Lung (tissue), 12 donors: ENCODE data around the gene ZNF14. TPM values are rescaled to one million over a fixed set of nuclear protein-coding genes. Genes with fewer than 3 reads are reported as not detected.
"Not testable (repeated sequence)": the region's sequence is repeated elsewhere in the genome, so short reads cannot be mapped to it uniquely, and the experiment has no call there.

Experiments used
- ATAC-seq: fragments of 200-7000 bp; cut with Tn5 transposase; one replicate; pipeline ENCODE4 v1.9.1; 2020; ENCODE audit warnings: moderate number of reproducible peaks; ENCODE audit not compliant: insufficient read depth, low FRiP score
- DNase-seq, 3 donors: peaks; one replicate each; pipeline ENCODE4 v3.0.0-alpha.2; 2013 to 2017
- H3K27ac ChIP-seq, 2 donors: one replicate each; pipeline ENCODE4 v1.5.1; 2013; ENCODE audit warnings: mild to moderate bottlenecking in 2 of 2, moderate library complexity in 2 of 2, control low read depth in 1 of 2, inconsistent platforms in 1 of 2, low read depth in 1 of 2, low read length in 1 of 2
- H3K27me3 ChIP-seq, 3 donors: one replicate each; pipeline ENCODE4 v1.5.1; 2013; ENCODE audit warnings: low read length in 2 of 3; ENCODE audit not compliant: control insufficient read depth in 3 of 3, insufficient read depth in 3 of 3
- H3K36me3 ChIP-seq, 4 donors: one replicate each; pipeline ENCODE4 v1.5.1; 2013; ENCODE audit warnings: low read length in 4 of 4, mild to moderate bottlenecking in 1 of 4, moderate library complexity in 1 of 4; ENCODE audit not compliant: control insufficient read depth in 4 of 4, insufficient read depth in 4 of 4
- H3K4me1 ChIP-seq, 5 donors: one replicate each; pipeline ENCODE4 v1.5.1; 2013; ENCODE audit warnings: low read length in 5 of 5, mild to moderate bottlenecking in 2 of 5, moderate library complexity in 1 of 5; ENCODE audit not compliant: control insufficient read depth in 5 of 5, insufficient read depth in 5 of 5
- H3K4me3 ChIP-seq: one replicate; pipeline ENCODE4 v1.5.1; 2013; ENCODE audit warnings: mild to moderate bottlenecking, control low read depth, moderate library complexity
- H3K9ac ChIP-seq, 2 donors: one replicate each; pipeline ENCODE4 v1.5.1; 2013; ENCODE audit warnings: low read length in 2 of 2, control low read depth in 1 of 2; ENCODE audit not compliant: insufficient read depth in 1 of 2
- H3K9me3 ChIP-seq, 4 donors: one replicate each; pipeline ENCODE4 v1.5.1; 2013; ENCODE audit warnings: low read length in 3 of 4, mild to moderate bottlenecking in 1 of 4, moderate library complexity in 1 of 4; ENCODE audit not compliant: control insufficient read depth in 4 of 4, insufficient read depth in 3 of 4
- WGBS, 2 donors: extraction: QIAGEN DNeasy Blood & Tissue Kit; methylation state at CpG; one replicate each; pipeline ENCODE4 v1.1.7; 2013; 5-methylcytosine and 5-hydroxymethylcytosine counted together
- polyA plus RNA-seq, 2 donors: library from polyadenylated mRNA; stranded (reverse); fragments of 200-250 nt; gene quantifications; one replicate each; pipeline ENCODE4 v1.2.1, GENCODE V29; 2013
- total RNA-seq, 2 donors: library from RNA; depleted of rRNA in 1 of 2; stranded (reverse); fragments of >200 nt in 1 of 2; gene quantifications; one replicate each; pipeline ENCODE4 v1.2.1, GENCODE V29; 2014 to 2021
- TF ChIP-seq, protein P1 (sequence below): IDR thresholded peaks from 2 replicates; pipeline ENCODE4 v1.5.1; 2012; ENCODE audit warnings: mild to moderate bottlenecking; ENCODE audit errors: control extremely low read depth, extremely low read depth
- donor health status: control.
- donor health status: control.
- donor health status: Bipolar disorder and iron deficiency.
- donor health status: healthy.
- donor health status: DM: yes; HTN: yes; CAD: no.

The ZNF14 gene
- total and polyA plus RNA-seq, 4 donors, result 2.6 to 18.1 (median 3.9) TPM

DNA sequence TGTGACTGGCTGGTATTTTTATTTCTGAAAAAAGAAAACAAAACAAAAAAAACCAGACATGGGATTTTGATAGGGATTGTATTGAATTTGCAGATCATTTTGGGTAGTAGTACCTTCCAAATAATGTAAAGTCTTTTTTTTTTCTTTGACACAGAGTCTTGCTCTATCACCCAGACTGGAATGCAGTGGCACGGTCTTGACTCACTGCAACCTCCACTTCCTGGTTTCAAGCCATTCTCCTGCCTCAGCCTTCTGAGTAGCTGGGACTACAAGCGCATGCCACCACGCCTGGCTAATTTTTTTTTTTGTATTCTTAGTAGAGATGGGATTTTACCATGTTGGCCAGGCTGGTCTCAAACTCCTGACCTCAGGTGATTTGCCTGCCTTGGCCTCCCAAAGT, 60.1 kb downstream of the ZNF14 start:
- peaks cover 0 to 11% (median 4%) of the 10 kb centered on the region in 5 donors for H3K4me1 ChIP-seq
- H3K36me3 ChIP-seq, result peaks cover 1 to 12% (median 3%) of the 10 kb centered on the region in 4 donors
- ATAC-seq, result no peak
- no peak overlapping the region for H3K27ac ChIP-seq
- no peak overlapping the region for H3K4me3 ChIP-seq
- 95 to 96% methylated on average over 3 of the region's 3 CpGs for WGBS, 2 donors
- no peaks in the 10 kb centered on the region for H3K27me3 ChIP-seq
- peaks cover 0 to 12% (median 0%) of the 10 kb centered on the region in 4 donors for H3K9me3 ChIP-seq
- no peak for DNase-seq
- TF ChIP-seq, protein P1, sequence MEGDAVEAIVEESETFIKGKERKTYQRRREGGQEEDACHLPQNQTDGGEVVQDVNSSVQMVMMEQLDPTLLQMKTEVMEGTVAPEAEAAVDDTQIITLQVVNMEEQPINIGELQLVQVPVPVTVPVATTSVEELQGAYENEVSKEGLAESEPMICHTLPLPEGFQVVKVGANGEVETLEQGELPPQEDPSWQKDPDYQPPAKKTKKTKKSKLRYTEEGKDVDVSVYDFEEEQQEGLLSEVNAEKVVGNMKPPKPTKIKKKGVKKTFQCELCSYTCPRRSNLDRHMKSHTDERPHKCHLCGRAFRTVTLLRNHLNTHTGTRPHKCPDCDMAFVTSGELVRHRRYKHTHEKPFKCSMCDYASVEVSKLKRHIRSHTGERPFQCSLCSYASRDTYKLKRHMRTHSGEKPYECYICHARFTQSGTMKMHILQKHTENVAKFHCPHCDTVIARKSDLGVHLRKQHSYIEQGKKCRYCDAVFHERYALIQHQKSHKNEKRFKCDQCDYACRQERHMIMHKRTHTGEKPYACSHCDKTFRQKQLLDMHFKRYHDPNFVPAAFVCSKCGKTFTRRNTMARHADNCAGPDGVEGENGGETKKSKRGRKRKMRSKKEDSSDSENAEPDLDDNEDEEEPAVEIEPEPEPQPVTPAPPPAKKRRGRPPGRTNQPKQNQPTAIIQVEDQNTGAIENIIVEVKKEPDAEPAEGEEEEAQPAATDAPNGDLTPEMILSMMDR, result no peak
- H3K9ac ChIP-seq, result no peak overlapping the region

DNA sequence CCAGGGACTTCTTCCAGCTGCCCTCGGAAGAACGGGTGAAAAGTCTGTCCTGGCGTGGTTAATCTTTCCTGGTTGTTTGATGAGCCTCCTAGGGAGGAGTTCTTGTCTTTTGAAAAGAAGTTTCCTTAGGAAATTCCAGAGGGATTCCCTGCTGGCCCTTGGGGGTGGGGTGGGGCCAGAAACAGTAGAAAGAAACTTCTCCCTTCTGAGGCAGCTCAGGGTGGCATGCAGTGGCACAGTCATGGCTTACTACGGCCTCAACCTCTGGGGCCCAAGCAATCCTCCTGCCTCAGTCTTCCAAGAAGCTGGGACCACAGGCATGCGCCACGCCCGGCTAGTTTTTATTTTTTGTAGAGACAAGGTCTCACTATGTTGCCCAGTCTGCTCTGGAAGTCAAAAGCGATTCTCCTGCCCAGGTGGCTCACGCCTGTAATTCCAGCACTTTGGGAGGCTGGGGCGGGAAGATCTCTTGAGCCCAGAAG, 62.8 kb downstream of the ZNF14 start:
- H3K27ac ChIP-seq, result no peak overlapping the region
- no peak overlapping the region for H3K4me3 ChIP-seq
- H3K9ac ChIP-seq, result peak overlapping the region in 1 of 2 donors; percentile 37
- H3K36me3 ChIP-seq, result peaks cover 0 to 2% (median 0%) of the 10 kb centered on the region in 4 donors
- H3K4me1 ChIP-seq, result peaks cover 0 to 11% (median 4%) of the 10 kb centered on the region in 5 donors
- H3K27me3 ChIP-seq, result no peaks in the 10 kb centered on the region
- TF ChIP-seq, protein P1, result no peak
- WGBS, 2 donors, result 79 to 92% methylated on average over 10 of the region's 10 CpGs
- H3K9me3 ChIP-seq, result peaks cover 0 to 4% (median 0%) of the 10 kb centered on the region in 4 donors
- DNase-seq (no peak), ATAC-seq (no peak)

GRCh38 chr19:19668230-19669012, 64.5 kb downstream of the ZNF14 start, which contains the start of gene ZNF101:
Gene ZNF101, plus strand, starts transcription at chr19:19668839. Its CDS starts 125 bp downstream, at chr19:19668964.
- H3K36me3 ChIP-seq, result peaks cover 0 to under 1% (median 0%) of the 10 kb centered on the region in 4 donors
- peak within 1 kb of the TSS; percentile 63 to 82 for H3K9ac ChIP-seq
- ATAC-seq (peak; percentile 82), DNase-seq (peak; percentile 93 to 95 (median 94))
- no peaks in the 10 kb centered on the region for H3K27me3 ChIP-seq
- H3K4me1 ChIP-seq, result peaks cover 0 to 11% (median 4%) of the 10 kb centered on the region in 5 donors
- TF ChIP-seq, protein P1, result no peak
- H3K9me3 ChIP-seq, result no peaks in the 10 kb centered on the region
- peak within 1 kb of the TSS; percentile 79 to 92 for H3K27ac ChIP-seq
- peak within 1 kb of the TSS; percentile 93 for H3K4me3 ChIP-seq
- WGBS, 2 donors, result 1 to 3% methylated on average over 36 of the region's 36 CpGs

DNA sequence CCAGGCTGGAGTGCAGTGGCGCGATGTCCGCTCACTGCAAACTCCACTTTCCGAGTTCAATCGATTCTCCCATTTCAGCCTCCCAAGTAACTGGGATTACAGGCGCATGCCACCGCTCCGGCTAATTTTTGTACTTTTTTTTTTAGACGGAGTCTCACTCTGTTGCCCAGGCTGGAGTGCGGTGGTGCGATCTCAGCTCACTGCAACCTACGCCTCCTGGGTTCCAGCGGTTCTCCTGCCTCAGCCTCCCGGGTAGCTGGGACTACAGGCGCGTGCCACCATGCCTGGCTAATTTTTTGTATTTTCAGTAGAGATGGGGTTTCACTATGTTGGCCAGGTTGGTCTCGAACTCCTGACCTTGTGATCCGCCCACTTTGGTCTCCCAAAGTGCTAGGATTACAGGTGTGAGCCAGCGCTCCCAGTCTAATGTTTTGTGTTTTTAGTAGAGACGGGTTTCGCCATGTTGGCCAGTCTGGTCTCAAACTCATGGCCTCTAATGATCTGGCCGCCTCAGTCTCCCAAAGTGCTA, 67.4 kb downstream of the ZNF14 start:
- not testable (repeated sequence) for DNase-seq, H3K36me3 ChIP-seq, H3K9me3 ChIP-seq, H3K27ac ChIP-seq, ATAC-seq, H3K27me3 ChIP-seq, H3K4me3 ChIP-seq, H3K9ac ChIP-seq
- WGBS, 2 donors, result 97 to 98% methylated on average over 22 of the region's 22 CpGs
- peaks cover 0 to 25% (median 12%) of the 10 kb centered on the region in 5 donors for H3K4me1 ChIP-seq
